NB4 (cell line): ENCODE measurements around the gene KCNIP4.
A peak's percentile ranks its signal among the peaks of the same experiment; 100 is the strongest.

ENCODE experiments used
- CTCF ChIP-seq: IDR thresholded peaks from one replicate; pipeline ENCODE4 v1.5.1; 2012; ENCODE audit warnings: low read depth, low read length
- MAX ChIP-seq: IDR thresholded peaks from 2 replicates; pipeline ENCODE4 v1.6.1; 2011; ENCODE audit warnings: low read depth, low read length
- POLR2A ChIP-seq: IDR thresholded peaks from 2 replicates; pipeline ENCODE4 v1.6.1; 2011; ENCODE audit warnings: mild to moderate bottlenecking; ENCODE audit not compliant: insufficient read length; ENCODE audit errors: extremely low read depth

- TF ChIP-seq CTCF (peak; percentile 50), MAX (no peak), POLR2A (no peak)
Observed at GRCh38 chr4:21768349-21769310, 179.9 kb downstream of the KCNIP4 start.
